Measurements from ENCODE around the gene GAS2L2.
"Not testable (repeated sequence)": the region's sequence is repeated elsewhere in the genome, so short reads cannot be mapped to it uniquely, and the experiment has no call there.

Gene GAS2L2

GRCh38 chr17:35708149-35708548 lies 44.9 kb downstream of the GAS2L2 start:
- TF ChIP-seq ESRRG (CRISPR knock-in tag; IDR thresholded peaks at IDR 0.05) = no peak
- ATAC-seq = no peak

- no peak for ATAC-seq
- no peak for TF ChIP-seq TSHZ2 (CRISPR knock-in tag; IDR thresholded peaks at IDR 0.05)
- TF ChIP-seq ESRRG (CRISPR knock-in tag; IDR thresholded peaks at IDR 0.05) = no peak
- no peak for TF ChIP-seq OSR1 (CRISPR knock-in tag; IDR thresholded peaks at IDR 0.05)
- no peak for TF ChIP-seq PPARA (CRISPR knock-in tag; IDR thresholded peaks at IDR 0.05; ENCODE audit: borderline replicate concordance)
- TF ChIP-seq ZFP30 (CRISPR knock-in tag; IDR thresholded peaks at IDR 0.05) = no peak
Observed at GRCh38 chr17:35705705-35706104, 47.3 kb downstream of the GAS2L2 start.

- no peak for ATAC-seq
- TF ChIP-seq ISL1 (CRISPR knock-in tag; IDR thresholded peaks at IDR 0.05) (0 out of 2 replicates have a peak, but pooled peaks have one; percentile 27), ZFP30 (CRISPR knock-in tag; IDR thresholded peaks at IDR 0.05) (no peak), PPARA (CRISPR knock-in tag; IDR thresholded peaks at IDR 0.05; ENCODE audit: borderline replicate concordance) (no peak), ZNF70 (CRISPR knock-in tag; IDR thresholded peaks at IDR 0.05) (no peak), PATZ1 (CRISPR knock-in tag; IDR thresholded peaks at IDR 0.05; ENCODE audit: borderline replicate concordance) (no peak), CREB5 (CRISPR knock-in tag; IDR thresholded peaks at IDR 0.05; ENCODE audit: low read depth) (no peak), TCF4 (CRISPR knock-in tag; IDR thresholded peaks at IDR 0.05; ENCODE audit: borderline replicate concordance) (peak; percentile 60; the same call in 1 of the 2 replicates), BACH2 (CRISPR knock-in tag; IDR thresholded peaks at IDR 0.05; ENCODE audit: borderline replicate concordance) (no peak)
Observed at GRCh38 chr17:35705230-35705629, 47.8 kb downstream of the GAS2L2 start.

GRCh38 chr17:35703308-35703707 lies 49.7 kb downstream of the GAS2L2 start:
- not testable (repeated sequence) for ATAC-seq
- TF ChIP-seq ZNF8 (CRISPR knock-in tag; IDR thresholded peaks at IDR 0.05) = peak; percentile 94

GRCh38 chr17:35701491-35701890 lies 51.5 kb downstream of the GAS2L2 start:
- no peak for TF ChIP-seq ZNF70 (CRISPR knock-in tag; IDR thresholded peaks at IDR 0.05)
- TF ChIP-seq ISL1 (CRISPR knock-in tag; IDR thresholded peaks at IDR 0.05) = no peak
- no peak for TF ChIP-seq TCF4 (CRISPR knock-in tag; IDR thresholded peaks at IDR 0.05; ENCODE audit: borderline replicate concordance)
- no peak for TF ChIP-seq ZFP30 (CRISPR knock-in tag; IDR thresholded peaks at IDR 0.05)
- TF ChIP-seq SNAI2 (CRISPR knock-in tag; IDR thresholded peaks at IDR 0.05) = no peak
- TF ChIP-seq CSDC2 (CRISPR knock-in tag; IDR thresholded peaks at IDR 0.05) = no peak
- TF ChIP-seq CREB5 (CRISPR knock-in tag; IDR thresholded peaks at IDR 0.05; ENCODE audit: low read depth) = no peak
- TF ChIP-seq ZNF8 (CRISPR knock-in tag; IDR thresholded peaks at IDR 0.05) = no peak
- no peak for TF ChIP-seq BACH2 (CRISPR knock-in tag; IDR thresholded peaks at IDR 0.05; ENCODE audit: borderline replicate concordance)
- no peak for TF ChIP-seq ZNF565 (CRISPR knock-in tag; conservative IDR thresholded peaks at IDR 0.05; ENCODE audit: low read depth)
- no peak for TF ChIP-seq ZC3H10 (CRISPR knock-in tag; IDR thresholded peaks at IDR 0.05)
- TF ChIP-seq PPARA (CRISPR knock-in tag; IDR thresholded peaks at IDR 0.05; ENCODE audit: borderline replicate concordance) = no peak
- no peak for TF ChIP-seq GLIS3 (CRISPR knock-in tag; IDR thresholded peaks at IDR 0.05)
- ATAC-seq = no peak

GRCh38 chr17:35700150-35700549 lies 52.9 kb downstream of the GAS2L2 start:
- ATAC-seq = no peak
- TF ChIP-seq ZNF565 (CRISPR knock-in tag; conservative IDR thresholded peaks at IDR 0.05; ENCODE audit: low read depth) = no peak
- TF ChIP-seq TOX (CRISPR knock-in tag; IDR thresholded peaks at IDR 0.05; ENCODE audit: borderline replicate concordance) = no peak
- no peak for TF ChIP-seq CSDC2 (CRISPR knock-in tag; IDR thresholded peaks at IDR 0.05)
- no peak for TF ChIP-seq SNAI2 (CRISPR knock-in tag; IDR thresholded peaks at IDR 0.05)
- no peak for TF ChIP-seq POU6F1 (CRISPR knock-in tag; IDR thresholded peaks at IDR 0.05; ENCODE audit: borderline replicate concordance, low read depth)
- TF ChIP-seq PPARA (CRISPR knock-in tag; IDR thresholded peaks at IDR 0.05; ENCODE audit: borderline replicate concordance) = no peak
- TF ChIP-seq ARNTL (CRISPR knock-in tag; IDR thresholded peaks at IDR 0.05; ENCODE audit: borderline replicate concordance, low read depth) = no peak
- TF ChIP-seq ZC3H10 (CRISPR knock-in tag; IDR thresholded peaks at IDR 0.05) = no peak
- TF ChIP-seq PATZ1 (CRISPR knock-in tag; IDR thresholded peaks at IDR 0.05; ENCODE audit: borderline replicate concordance) = no peak
- TF ChIP-seq OSR1 (CRISPR knock-in tag; IDR thresholded peaks at IDR 0.05) = no peak
- TF ChIP-seq RARB (CRISPR knock-in tag; IDR thresholded peaks at IDR 0.05) = no peak
- TF ChIP-seq ZFP3 (CRISPR knock-in tag; IDR thresholded peaks at IDR 0.05) = no peak
